ENCODE data around the gene SH2D3C.

SH2D3C gene, protein sequence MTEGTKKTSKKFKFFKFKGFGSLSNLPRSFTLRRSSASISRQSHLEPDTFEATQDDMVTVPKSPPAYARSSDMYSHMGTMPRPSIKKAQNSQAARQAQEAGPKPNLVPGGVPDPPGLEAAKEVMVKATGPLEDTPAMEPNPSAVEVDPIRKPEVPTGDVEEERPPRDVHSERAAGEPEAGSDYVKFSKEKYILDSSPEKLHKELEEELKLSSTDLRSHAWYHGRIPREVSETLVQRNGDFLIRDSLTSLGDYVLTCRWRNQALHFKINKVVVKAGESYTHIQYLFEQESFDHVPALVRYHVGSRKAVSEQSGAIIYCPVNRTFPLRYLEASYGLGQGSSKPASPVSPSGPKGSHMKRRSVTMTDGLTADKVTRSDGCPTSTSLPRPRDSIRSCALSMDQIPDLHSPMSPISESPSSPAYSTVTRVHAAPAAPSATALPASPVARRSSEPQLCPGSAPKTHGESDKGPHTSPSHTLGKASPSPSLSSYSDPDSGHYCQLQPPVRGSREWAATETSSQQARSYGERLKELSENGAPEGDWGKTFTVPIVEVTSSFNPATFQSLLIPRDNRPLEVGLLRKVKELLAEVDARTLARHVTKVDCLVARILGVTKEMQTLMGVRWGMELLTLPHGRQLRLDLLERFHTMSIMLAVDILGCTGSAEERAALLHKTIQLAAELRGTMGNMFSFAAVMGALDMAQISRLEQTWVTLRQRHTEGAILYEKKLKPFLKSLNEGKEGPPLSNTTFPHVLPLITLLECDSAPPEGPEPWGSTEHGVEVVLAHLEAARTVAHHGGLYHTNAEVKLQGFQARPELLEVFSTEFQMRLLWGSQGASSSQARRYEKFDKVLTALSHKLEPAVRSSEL

DNA sequence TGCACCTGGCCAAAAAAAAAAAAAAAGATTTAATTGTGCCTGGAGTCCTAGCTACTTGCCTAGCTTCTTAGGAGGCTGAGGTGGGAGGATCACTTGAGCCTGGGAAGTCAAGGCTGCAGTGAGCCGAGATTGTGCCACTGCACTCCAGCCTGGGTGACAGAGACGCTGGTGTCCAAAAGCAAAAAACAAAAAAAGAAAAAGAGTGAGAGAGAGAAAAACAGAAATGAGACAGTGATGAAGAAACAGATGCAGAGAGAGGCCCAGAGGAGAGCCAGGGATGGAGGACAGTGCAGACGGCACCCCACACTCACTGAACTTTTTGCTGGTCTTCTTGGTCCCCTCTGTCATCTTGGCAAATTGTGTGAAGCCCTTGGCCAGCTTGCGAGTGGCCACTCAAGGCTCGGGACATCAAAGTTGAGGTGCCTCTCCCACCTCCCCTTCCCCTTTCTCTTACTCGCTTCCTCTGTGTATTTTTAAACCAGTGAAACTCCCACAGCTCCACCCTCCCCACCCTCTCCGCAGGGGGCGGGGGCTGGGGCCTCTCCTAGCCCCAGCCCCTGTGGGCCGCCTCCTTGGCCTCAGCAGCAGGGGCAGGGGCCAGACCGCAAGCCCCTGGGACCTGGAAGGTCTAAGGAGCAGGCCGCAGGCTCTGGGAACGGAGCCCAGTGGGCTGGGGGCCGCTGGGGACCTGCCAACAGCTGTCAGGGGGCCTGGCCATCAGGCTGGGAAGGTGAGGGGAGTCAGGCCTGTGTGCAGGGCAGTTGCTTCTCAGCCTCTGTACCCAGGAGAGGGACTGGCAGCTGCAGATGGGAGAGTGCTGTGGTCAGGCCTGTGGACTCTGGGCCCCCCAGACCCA, at the start of gene SH2D3C:
TSS of gene SH2D3C (minus strand) at position 387 of the 856 bp plus-strand sequence. CDS start at position 348, 39 bp downstream.
- DNase-seq = peak; percentile 56

DNA sequence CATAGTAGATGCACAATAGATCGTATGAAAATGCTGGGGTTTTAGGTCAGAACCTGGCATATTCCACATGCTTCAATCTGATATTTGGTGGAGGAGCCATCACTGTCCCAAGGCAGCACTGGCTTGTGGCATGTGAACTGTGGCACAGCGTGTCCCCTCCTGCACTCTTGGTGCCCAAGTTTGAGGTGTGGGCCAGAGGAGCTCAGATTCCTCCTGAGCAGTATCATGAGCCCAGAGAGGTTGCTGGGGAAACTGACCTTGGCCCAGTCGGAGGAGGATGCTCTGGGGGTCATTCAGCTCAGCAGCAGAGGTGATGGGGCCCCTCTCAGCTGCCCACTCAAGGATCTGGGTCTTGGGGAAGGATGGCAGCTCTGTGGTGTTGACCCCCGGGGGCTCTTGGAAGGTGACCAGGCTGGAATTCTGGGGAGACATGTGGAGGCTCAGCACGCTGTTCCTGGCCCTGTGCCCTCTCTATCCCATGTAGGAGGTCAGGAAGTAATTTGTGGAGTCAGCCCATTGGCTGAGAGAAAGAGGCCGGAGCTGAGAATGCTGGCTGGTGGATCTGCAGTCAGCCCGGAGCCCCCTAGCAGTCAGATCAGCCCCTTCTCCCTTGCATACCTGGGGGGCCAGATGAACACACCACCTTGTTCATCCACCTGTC, 47.9 kb upstream of the SH2D3C start:
- no peak for DNase-seq

DNA sequence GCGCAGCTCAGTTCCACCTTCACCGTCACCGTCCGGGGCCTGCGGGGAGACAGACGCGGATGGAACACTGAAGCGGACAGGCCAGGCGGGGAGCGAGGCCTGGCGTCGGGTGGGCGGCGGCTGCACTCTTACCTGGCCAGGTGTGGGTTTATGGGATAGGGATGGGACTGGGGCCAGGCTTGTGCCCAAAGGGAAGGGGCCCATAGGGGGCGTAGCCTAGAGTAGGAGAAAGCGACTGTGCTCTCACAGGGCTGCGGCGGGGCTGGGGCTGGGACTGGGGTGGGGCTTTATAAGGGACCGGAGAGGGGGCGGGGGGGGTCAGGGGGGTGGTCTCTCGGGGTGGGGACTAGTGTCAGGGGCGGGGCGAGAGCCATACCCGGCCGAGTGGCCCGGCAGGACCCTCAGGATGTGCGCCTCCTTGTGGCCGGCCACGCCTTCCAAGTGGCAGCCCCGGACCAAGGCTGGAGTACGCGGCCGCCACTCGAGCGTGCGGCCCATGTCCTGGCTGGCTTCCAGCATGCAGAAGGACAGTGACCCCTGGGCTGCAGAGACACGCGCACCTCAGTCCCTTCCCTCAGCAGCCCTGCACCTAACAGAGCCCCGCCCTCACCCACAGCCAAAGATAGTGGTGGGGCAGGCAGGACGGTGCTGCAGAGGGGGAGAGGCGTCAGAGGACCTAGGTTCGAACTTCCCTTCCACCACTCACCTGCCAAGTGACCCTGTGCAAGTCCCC, 47.0 kb upstream of the SH2D3C start:
- DNase-seq = no peak

DNA sequence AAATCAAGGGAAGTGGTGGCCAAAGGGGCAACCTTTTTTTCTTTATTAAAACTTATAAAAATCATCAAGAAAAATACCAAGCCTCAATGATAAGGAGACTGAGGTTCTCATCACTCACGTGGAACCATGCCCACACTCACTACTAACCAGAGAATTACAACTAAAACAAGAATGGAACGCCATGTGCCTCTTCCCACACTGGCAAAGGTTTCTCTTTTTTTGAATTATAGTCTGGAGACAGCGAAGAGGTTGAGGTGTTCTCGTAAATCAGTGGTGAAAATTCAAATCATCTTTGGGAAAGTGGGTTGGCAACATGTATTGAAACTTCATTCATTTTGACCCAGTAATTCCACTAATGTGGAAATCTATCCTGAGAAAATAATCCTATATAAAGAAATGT, 43.6 kb upstream of the SH2D3C start:
- DNase-seq = no peak

DNA sequence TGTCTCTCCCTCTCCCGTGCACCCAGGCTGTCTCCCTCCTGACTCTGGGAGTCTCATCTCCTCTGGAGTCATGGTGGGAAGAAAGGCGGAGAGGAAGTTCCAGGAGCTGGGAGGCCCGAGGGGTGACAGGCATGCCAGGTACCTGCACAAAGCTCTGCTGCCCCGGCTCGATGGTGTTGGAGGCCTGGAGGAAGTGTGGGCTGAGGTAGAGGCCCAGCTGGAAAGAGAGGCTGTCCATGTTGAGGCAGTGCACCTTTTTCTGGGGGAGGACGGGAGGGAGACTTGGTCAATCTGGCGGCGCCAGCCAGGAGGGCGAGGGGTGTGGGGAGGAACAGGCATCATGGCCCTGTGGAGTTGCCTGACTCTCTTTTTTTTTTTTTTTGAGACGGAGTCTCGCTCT, 40.1 kb upstream of the SH2D3C start:
- DNase-seq = no peak

DNA sequence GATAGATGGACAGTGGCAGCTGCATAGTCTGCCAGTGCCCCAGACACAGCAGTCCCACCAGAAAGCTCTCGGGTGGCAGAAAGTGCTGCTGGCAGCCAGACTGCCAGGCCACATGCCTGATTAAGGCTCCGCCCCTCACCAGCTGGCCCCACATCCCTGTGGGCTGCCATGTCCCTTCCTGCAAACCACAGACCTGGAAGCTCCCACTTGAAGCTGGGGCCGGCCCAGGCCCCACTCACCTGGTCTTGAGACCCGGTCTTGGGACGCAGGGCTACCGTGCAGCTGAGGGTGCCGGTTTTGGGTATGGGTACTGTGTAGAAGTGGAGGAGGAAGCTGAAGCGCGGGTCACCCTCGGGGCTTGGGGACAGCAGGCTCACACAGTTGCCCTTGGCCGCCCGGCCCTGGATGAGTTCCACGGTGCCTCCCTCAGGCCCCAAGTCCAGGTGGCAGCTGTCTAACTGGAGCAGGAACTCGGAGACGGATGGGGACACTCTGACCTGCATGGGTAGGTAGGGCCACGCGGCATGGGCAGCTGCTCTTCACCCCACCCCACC, 39.5 kb upstream of the SH2D3C start:
- DNase-seq = no peak

DNA sequence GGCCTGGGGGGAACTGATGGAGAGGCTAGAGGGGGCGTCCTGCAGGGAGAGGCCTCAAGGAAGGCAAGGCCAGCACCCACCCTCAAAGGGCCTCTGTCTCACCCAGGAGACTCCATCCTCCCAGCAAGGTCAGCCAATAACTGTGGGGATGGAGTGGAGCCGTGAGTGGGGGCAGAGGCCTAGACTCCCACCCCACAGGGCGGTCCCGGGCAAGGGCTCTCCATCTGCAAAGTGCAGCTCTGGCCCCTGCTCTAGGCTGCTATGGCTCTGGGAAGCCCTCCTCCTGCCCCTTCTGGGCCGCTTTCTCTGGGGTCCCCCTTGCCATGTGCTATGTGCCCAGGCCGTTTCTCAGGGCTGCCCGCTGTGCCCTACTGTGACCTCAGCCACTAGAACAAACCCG, 38.3 kb upstream of the SH2D3C start:
- DNase-seq = no peak

DNA sequence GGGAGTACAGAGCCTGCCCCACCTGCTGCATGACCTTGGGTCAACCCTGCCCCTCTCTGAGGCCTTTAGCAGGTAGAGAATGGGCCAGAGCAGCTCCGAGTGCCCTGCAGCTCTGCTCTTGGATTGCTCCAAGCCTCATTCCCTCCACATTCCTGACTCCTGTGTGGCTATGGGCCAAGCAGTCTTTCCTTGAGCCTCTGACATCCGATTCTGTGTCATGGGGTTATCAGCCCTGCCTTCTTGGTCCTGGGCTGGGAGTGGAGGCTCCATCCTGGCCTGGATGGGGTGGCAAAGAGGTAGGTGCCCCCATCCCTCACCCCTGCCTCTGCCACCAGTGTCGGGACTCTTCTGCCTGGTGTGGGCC, 37.9 kb upstream of the SH2D3C start:
- DNase-seq = no peak

DNA sequence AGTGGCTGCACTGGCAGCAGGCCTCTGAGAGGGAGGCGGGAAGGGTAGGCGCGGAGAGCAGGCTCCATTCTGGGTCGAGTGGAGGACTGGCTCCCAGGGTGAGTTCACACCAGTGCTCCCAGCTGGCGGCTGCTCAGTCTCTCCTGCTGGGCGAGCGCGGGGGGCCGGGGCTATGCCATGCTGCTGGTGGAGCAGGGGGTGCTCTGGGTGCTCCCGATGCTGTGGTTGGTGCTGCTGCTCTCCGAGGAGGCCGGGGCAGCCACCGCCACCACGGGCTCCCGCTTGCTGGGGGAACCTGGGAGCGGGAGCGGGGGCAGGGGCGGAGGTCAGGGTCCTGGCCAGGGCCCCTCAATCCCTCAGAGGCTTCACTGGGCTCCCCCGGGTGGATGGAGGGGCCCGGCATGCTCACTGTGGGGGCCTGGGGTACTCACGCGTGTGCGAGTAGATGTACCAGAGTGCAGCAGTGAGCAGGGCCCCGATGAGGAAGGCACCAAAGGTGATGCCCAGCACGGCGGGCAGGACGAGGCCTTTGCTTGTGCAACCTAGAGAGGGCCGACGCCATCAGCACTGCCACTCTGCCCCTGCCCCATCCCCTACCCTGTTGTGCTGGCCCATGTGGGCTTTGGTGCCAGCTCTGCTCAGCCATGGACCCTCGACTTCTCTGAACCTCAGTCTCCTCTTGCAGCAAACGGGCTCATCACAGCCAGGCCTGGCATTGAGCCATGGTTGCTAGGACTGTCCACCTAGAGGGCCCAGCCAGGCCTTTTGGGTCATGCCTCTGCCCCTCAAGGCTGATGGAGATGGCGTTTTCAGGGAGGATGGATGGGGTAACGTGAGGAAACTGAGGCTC, 37.3 kb upstream of the SH2D3C start:
- DNase-seq = no peak

DNA sequence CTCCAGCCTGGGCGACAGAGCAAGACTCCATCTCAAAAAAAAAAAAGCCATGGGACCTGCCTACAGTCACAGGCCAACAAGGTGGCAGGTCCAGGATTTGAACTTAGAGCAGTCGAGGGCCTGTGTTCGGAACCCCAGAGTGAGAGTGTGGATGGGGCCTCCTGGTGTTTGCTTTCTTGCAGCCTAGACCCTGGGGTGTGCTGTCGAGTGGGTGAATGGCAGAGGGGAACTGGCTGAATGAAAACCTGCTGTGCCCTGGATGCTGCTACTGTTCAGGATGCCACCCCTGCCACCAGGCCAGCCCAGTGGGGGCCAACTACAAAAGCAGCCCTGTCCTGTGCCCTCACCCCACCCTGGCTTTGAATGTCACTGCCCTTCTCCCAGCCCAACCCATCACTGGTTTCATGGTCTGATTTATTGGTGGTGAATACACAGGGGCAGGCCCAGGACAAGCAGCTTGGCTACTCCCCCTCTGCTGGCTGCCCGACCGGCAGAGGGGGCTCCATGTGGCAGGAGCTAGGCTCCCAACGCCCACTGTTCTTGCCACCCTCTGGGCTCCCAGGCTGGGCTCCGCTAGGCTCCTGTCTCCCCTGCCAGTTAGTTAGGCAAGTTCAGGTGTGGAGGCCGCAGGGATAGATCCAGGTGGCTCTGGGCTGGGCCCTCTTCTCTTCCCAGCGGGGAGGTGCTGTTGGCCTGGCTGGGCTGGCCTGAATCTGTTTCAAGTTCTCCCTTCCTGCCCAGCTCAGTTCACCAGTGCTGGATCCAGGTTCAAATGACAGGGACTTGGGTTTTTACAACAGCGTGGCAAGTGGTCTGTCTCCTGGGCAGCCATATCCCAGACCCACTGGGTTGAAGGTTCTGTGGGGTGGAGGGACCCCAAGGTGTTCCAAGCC, 36.4 kb upstream of the SH2D3C start:
- DNase-seq = no peak

DNA sequence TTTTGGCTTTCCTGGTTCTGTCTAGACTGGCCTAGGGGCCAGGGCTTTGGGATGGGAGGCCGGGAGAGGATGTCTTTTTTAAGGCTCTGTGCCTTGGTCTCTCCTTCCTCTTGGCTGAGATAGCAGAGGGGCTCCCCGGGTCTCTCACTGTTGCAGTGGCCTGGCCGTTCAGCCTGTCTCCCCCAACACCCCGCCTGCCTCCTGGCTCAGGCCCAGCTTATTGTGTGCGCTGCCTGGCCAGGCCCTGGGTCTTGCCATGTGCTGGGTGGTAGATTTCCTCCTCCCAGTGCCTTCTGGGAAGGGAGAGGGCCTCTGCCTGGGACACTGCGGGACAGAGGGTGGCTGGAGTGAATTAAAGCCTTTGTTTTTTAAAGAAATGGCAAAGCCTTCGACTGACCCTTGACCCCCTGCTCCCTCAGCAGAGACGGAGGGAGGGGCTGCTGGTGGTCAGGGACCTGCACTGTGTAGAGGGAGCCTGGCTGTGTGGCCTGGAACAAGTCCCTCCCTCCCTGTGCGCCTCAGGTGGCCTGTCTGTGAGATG, 35.3 kb upstream of the SH2D3C start:
- DNase-seq = no peak

DNA sequence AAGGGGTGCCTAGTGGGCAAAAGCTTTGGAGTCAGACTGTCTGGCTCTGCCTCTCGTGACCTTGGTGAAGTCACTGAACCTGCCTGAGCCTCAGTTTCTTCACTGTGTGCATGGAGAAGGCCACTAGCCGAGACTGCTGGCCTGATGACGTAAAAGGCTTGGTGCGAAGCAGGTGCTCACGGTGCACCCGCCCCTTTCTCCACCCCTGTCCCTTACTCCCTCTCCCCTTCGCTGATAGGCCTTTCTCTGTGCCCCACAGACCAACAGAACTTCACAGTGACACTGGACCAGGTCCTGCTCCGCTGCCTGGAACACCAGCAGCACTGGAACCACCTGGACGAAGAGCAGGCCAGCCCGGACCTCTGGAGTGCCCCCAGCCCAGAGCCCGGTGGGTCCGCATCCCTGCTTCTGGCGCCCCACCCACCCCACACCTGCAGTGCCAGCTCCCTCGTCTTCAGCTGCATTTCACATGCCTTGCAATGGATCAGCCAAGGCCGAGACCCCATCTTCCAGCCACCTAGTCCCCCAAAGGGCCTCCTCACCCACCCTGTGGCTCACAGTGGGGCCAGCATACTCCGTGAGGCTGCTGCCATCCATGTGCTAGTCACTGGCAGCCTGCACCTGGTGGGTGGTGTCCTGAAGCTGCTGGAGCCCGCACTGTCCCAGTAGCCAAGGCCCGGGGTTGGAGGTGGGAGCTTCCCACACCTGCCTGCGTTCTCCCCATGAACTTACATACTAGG, 34.6 kb upstream of the SH2D3C start:
- DNase-seq = no peak

DNA sequence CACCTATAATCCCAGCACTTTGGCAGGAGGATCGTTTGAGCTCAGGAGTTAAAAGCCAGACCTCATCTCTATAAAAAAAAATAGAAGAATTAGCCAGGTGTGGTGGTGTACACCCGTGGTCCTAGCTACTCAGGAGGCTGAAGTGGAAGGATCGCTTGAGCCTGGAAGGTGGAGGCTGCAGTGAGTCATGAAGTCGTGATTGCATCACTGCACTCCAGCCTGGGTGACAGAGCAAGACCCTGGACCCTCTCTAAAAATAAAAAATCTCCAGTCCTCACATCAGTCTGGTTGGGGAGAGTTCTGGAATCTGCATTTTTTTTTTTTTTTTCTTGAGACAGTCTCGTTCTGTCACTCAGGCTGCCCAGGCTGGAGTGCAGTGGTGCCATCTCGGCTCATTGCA, 33.5 kb upstream of the SH2D3C start:
- DNase-seq = no peak

DNA sequence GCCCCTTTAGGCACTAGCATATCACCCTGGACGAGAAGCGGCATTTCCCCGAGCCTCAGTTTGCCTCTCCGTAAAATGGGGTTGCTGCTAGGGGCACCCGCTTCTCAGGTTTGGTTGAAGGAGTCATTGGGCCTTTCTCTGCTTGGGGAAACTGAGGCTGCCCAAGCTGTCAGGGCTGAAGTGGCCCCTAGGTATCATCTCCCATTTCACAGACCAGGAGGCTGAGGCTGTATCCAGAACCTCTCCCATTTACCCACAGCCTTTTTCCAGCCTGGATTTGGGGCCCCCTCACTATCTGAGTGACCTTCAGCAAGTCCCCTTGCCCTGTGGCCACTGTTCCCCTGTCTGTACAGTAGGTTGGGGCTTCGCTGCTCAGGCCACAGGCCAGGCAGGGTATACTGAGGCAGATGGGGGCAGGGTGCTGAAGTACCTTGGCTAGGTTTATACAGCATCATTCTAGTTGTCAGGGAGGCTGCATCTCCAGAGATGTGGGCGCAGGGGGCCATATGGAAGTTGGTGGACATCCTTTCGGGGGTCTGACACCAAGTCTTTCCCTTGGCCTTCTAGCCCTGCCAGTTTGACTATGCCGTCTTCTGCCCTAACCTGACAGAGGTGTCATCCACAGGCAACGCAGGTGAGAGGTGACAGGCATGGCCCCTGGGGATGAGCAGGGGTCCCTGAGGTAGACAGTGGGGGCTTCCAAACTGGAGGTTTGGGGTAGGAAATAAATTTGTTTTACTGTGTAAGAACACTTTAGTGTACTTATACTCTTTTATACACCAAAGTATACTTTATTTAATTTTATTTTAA, 32.1 kb upstream of the SH2D3C start:
- DNase-seq = no peak

DNA sequence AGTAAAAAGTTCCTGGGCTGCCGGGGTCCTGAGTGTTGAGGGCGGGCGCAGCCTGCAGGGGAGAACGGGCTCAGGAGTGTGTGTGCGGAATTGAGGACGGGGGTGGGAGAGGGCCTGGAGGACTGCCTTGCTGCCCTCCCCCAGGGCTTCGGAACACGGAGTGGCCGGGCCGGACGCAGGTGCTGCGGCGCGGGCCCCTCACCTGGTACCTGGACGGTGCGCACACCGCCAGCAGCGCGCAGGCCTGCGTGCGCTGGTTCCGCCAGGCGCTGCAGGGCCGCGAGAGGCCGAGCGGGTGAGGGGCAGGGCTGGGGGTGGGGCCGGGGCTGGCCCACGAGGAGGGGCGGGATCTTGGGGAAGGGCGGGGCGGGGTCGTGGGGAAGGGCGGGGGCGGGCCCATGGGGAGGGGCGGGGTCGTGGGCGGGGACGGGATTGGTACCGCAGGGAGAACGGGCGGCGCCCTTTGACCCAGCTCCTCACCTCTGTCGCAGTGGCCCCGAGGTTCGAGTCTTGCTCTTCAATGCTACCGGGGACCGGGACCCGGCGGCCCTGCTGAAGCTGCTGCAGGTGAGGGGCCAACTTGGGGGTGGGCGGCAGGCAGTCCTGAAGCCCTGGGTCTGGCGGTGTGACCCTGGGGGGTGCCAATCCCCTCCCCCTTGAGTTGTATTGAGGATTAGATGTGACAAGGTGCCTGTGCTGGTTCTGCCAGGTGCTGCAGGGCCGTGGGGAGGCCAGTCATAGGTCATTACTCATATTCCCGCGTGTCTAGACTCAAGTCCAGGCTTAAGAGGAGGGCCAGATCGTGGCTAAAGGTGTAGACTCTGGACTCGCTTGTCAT, 31.3 kb upstream of the SH2D3C start:
- no peak for DNase-seq

DNA sequence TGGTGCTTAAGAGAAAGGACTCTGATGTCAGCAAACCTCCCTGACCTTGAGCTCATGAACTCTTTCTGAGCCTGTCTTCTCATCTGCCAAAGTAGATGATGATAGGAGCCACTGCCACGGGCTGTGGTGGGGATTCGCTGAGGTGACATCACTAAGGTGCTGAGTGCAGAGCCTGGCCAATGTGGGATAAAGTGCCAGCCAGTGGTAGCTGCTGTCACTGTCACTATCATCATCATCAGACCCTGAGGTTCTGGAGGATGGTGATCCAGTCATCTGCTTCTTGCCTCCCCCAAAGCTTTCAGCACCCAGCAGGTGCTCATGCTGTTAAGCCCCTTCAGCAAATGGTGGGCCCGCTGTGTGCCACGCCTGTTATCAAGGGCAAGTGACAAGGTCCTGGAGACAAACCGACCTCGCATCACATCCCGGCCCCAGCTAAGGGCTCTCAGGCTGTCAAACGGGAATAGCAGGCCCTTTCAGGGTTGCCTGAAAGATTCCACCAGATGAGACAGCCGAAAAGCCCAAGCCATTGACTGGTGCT, 30.6 kb upstream of the SH2D3C start:
- DNase-seq = no peak
